Measurements from ENCODE around the gene PIP5K1B. TPM values are rescaled to one million over a fixed set of nuclear protein-coding genes. Genes with fewer than 3 reads are reported as not detected.
A peak's percentile ranks its signal among the peaks of the same experiment; 100 is the strongest.

PIP5K1B gene
- total RNA-seq, 2 donors from 2014 or later, result 18.4 to 44.8 TPM

GRCh38 chr9:68739621-68740174 lies 34.7 kb downstream of the PIP5K1B start:
- H3K27ac ChIP-seq, result peak overlapping the region; percentile 53 to 79
- no peak overlapping the region for H3K4me3 ChIP-seq
- peaks cover 0 to 27% of the 10 kb centered on the region in 2 donors for H3K4me1 ChIP-seq
- no peak for DNase-seq (ENCODE audit: low spot score)
- no peak for TF ChIP-seq CTCF (IDR thresholded peaks at IDR 0.05)
- no peaks in the 10 kb centered on the region for H3K27me3 ChIP-seq
- no peaks in the 10 kb centered on the region for H3K9me3 ChIP-seq
- no peaks in the 10 kb centered on the region for H3K36me3 ChIP-seq

- DNase-seq (ENCODE audit: low spot score), result no peak
- Histone ChIP-seq H3K27me3 (no peaks in the 10 kb centered on the region), H3K9me3 (no peaks in the 10 kb centered on the region), H3K4me3 (no peak overlapping the region), H3K36me3 (no peaks in the 10 kb centered on the region), H3K4me1 (peaks cover 0 to 27% of the 10 kb centered on the region in 2 donors), H3K27ac (peak overlapping the region; percentile 53 to 79)
- TF ChIP-seq CTCF (IDR thresholded peaks at IDR 0.05), result no peak
Measured at GRCh38 chr9:68740561-68740960, 35.5 kb downstream of the PIP5K1B start.

- Histone ChIP-seq H3K9me3 (no peaks in the 10 kb centered on the region), H3K4me1 (peaks cover 0 to 27% of the 10 kb centered on the region in 2 donors), H3K27ac (peak overlapping the region; percentile 53 to 79), H3K27me3 (no peaks in the 10 kb centered on the region), H3K36me3 (no peaks in the 10 kb centered on the region), H3K4me3 (no peak overlapping the region)
- no peak for TF ChIP-seq CTCF (IDR thresholded peaks at IDR 0.05)
- no peak for DNase-seq (ENCODE audit: low spot score)
Measured at GRCh38 chr9:68741234-68741633, 36.2 kb downstream of the PIP5K1B start.

GRCh38 chr9:68741704-68742332 lies 36.8 kb downstream of the PIP5K1B start:
- Histone ChIP-seq H3K36me3 (no peaks in the 10 kb centered on the region), H3K9me3 (no peaks in the 10 kb centered on the region), H3K27ac (peak overlapping the region; percentile 53 to 79), H3K4me3 (no peak overlapping the region), H3K4me1 (peaks cover 0 to 32% of the 10 kb centered on the region in 2 donors), H3K27me3 (no peaks in the 10 kb centered on the region)
- TF ChIP-seq CTCF (IDR thresholded peaks at IDR 0.05), result no peak
- DNase-seq (ENCODE audit: low spot score), result no peak

- no peaks in the 10 kb centered on the region for H3K27me3 ChIP-seq
- no peak for TF ChIP-seq CTCF (IDR thresholded peaks at IDR 0.05)
- H3K27ac ChIP-seq, result peak overlapping the region in 1 of 2 donors; percentile 79
- H3K4me3 ChIP-seq, result no peak overlapping the region
- no peak for DNase-seq (ENCODE audit: low spot score)
- H3K9me3 ChIP-seq, result no peaks in the 10 kb centered on the region
- H3K4me1 ChIP-seq, result peaks cover 0 to 37% of the 10 kb centered on the region in 2 donors
- no peaks in the 10 kb centered on the region for H3K36me3 ChIP-seq
Measured at GRCh38 chr9:68742333-68742730, 37.3 kb downstream of the PIP5K1B start.
